ENCODE data around the gene EZH2. TPM values are rescaled to one million over a fixed set of nuclear protein-coding genes. Genes with fewer than 3 reads are reported as not detected.

Gene EZH2
- total RNA-seq, 1 donor from 2014 or later: 37.5 TPM

DNA sequence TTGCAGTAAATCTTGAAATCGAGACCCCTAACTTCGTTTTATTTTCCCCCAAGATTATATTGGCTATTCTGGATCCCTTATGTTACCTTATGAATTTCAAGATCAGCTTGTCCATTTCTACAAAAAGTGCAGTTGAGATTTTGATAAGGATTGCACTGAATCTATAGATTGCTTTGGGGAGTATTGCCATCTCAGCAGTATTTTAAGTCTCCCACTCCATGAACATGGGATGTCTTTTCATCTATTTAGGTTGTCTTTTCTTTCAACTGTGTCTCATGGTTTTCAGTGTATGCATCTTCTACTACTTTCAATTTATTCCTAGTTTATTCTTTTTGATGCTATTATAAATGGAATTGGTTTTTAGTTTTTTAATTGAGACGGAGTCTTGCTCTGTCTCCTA is 89.6 kb downstream of the EZH2 start:
- Mint-ChIP-seq H3K4me1 (ENCODE audit: unreplicated experiment) (no peaks in the 10 kb centered on the region), H3K9me3 (ENCODE audit: unreplicated experiment) (no peaks in the 10 kb centered on the region), H3K36me3 (ENCODE audit: low read depth, unreplicated experiment) (peaks cover 50% of the 10 kb centered on the region), H3K27me3 (ENCODE audit: unreplicated experiment) (no peaks in the 10 kb centered on the region), H3K4me3 (ENCODE audit: unreplicated experiment) (no peak overlapping the region), H3K27ac (ENCODE audit: unreplicated experiment) (no peak overlapping the region)
- no peak for DNase-seq (ENCODE audit: low spot score)
- TF ChIP-seq, protein P1, sequence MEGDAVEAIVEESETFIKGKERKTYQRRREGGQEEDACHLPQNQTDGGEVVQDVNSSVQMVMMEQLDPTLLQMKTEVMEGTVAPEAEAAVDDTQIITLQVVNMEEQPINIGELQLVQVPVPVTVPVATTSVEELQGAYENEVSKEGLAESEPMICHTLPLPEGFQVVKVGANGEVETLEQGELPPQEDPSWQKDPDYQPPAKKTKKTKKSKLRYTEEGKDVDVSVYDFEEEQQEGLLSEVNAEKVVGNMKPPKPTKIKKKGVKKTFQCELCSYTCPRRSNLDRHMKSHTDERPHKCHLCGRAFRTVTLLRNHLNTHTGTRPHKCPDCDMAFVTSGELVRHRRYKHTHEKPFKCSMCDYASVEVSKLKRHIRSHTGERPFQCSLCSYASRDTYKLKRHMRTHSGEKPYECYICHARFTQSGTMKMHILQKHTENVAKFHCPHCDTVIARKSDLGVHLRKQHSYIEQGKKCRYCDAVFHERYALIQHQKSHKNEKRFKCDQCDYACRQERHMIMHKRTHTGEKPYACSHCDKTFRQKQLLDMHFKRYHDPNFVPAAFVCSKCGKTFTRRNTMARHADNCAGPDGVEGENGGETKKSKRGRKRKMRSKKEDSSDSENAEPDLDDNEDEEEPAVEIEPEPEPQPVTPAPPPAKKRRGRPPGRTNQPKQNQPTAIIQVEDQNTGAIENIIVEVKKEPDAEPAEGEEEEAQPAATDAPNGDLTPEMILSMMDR (IDR thresholded peaks at IDR 0.05; ENCODE audit: unreplicated experiment): no peak

GRCh38 chr7:148793590-148793989 is 90.5 kb downstream of the EZH2 start:
- no peak overlapping the region for H3K4me3 Mint-ChIP-seq (ENCODE audit: unreplicated experiment)
- no peaks in the 10 kb centered on the region for H3K4me1 Mint-ChIP-seq (ENCODE audit: unreplicated experiment)
- TF ChIP-seq, protein P1 (IDR thresholded peaks at IDR 0.05; ENCODE audit: unreplicated experiment): no peak
- H3K9me3 Mint-ChIP-seq (ENCODE audit: unreplicated experiment): no peaks in the 10 kb centered on the region
- H3K36me3 Mint-ChIP-seq (ENCODE audit: low read depth, unreplicated experiment): peaks cover 49% of the 10 kb centered on the region
- H3K27me3 Mint-ChIP-seq (ENCODE audit: unreplicated experiment): no peaks in the 10 kb centered on the region
- no peak overlapping the region for H3K27ac Mint-ChIP-seq (ENCODE audit: unreplicated experiment)
- DNase-seq (ENCODE audit: low spot score): no peak

DNA sequence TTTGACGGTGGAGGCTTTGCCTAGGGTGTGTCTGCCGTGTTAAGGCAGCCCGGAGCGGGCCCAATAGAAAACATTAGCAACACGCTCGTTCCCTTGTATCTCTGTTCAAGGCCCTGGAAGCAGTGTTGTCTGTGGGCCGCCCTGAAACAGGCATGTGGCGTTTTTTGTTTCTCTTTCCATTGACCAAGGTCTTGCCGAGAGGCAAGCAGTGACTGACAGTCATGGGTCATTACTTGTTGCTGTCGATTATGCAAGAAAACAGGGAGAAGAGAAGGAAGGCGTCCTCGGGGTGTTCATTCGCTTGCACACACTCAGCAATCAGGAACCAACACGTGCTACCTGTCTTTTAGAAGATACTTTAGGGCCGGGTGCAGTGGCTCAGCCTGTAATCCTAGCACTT is 92.5 kb downstream of the EZH2 start:
- H3K4me1 Mint-ChIP-seq (ENCODE audit: unreplicated experiment): no peaks in the 10 kb centered on the region
- H3K4me3 Mint-ChIP-seq (ENCODE audit: unreplicated experiment): no peak overlapping the region
- H3K36me3 Mint-ChIP-seq (ENCODE audit: low read depth, unreplicated experiment): peaks cover 62% of the 10 kb centered on the region

GRCh38 chr7:148790850-148791249 is 93.2 kb downstream of the EZH2 start:
- H3K27me3 Mint-ChIP-seq (ENCODE audit: unreplicated experiment): no peaks in the 10 kb centered on the region
- TF ChIP-seq, protein P1 (IDR thresholded peaks at IDR 0.05; ENCODE audit: unreplicated experiment): no peak
- peaks cover 59% of the 10 kb centered on the region for H3K36me3 Mint-ChIP-seq (ENCODE audit: low read depth, unreplicated experiment)

More for the DNA sequence above, 92.5 kb downstream of the EZH2 start:
- no peaks in the 10 kb centered on the region for H3K27me3 Mint-ChIP-seq (ENCODE audit: unreplicated experiment)
- H3K9me3 Mint-ChIP-seq (ENCODE audit: unreplicated experiment): no peaks in the 10 kb centered on the region
- TF ChIP-seq, protein P1 (IDR thresholded peaks at IDR 0.05; ENCODE audit: unreplicated experiment): no peak
- no peak overlapping the region for H3K27ac Mint-ChIP-seq (ENCODE audit: unreplicated experiment)
- DNase-seq (ENCODE audit: low spot score): no peak

GRCh38 chr7:148790131-148790726 is 93.9 kb downstream of the EZH2 start:
- DNase-seq (ENCODE audit: low spot score): no peak
- H3K36me3 Mint-ChIP-seq (ENCODE audit: low read depth, unreplicated experiment): peaks cover 61% of the 10 kb centered on the region
- H3K27me3 Mint-ChIP-seq (ENCODE audit: unreplicated experiment): peaks cover 1% of the 10 kb centered on the region
- TF ChIP-seq, protein P1 (IDR thresholded peaks at IDR 0.05; ENCODE audit: unreplicated experiment): no peak
- H3K9me3 Mint-ChIP-seq (ENCODE audit: unreplicated experiment): no peaks in the 10 kb centered on the region
- H3K27ac Mint-ChIP-seq (ENCODE audit: unreplicated experiment): no peak overlapping the region
- H3K4me3 Mint-ChIP-seq (ENCODE audit: unreplicated experiment): no peak overlapping the region
- no peaks in the 10 kb centered on the region for H3K4me1 Mint-ChIP-seq (ENCODE audit: unreplicated experiment)

More at GRCh38 chr7:148790850-148791249, 93.2 kb downstream of the EZH2 start:
- Mint-ChIP-seq H3K9me3 (ENCODE audit: unreplicated experiment) (no peaks in the 10 kb centered on the region), H3K4me3 (ENCODE audit: unreplicated experiment) (no peak overlapping the region), H3K4me1 (ENCODE audit: unreplicated experiment) (no peaks in the 10 kb centered on the region), H3K27ac (ENCODE audit: unreplicated experiment) (no peak overlapping the region)
- DNase-seq (ENCODE audit: low spot score): no peak
